Esophagus squamous epithelium (tissue), 5 donors: Measurements from ENCODE around the gene TRIM15. TPM values are rescaled to one million over a fixed set of nuclear protein-coding genes. Genes with fewer than 3 reads are reported as not detected.

ENCODE experiments used
- DNase-seq: peaks from one replicate; lab custom pipeline; 2025; lab: John Stamatoyannopoulos, UW
- H3K27ac ChIP-seq, 4 donors: fragments of 200-600 bp; sonication (generic); one replicate each; pipeline ENCODE4 v1.5.1; 2016 to 2019; ENCODE audit warnings: mild to moderate bottlenecking in 1 of 4
- H3K27me3 ChIP-seq, 4 donors: fragments of 200-600 bp; sonication (generic); 1 replicate in 3 of 4; 2 replicates in 1 of 4; pipeline versions ENCODE4 v1.5.1 to v1.6.0; 2017 to 2021; ENCODE audit warnings: antibody characterized with exemption in 1 of 4
- H3K36me3 ChIP-seq, 3 donors: fragments of 200-600 bp; sonication (generic); one replicate each; pipeline ENCODE4 v1.5.1; 2016 to 2019
- H3K4me1 ChIP-seq, 3 donors: fragments of 200-600 bp; sonication (generic); one replicate each; pipeline ENCODE4 v1.5.1; 2017 to 2019
- H3K4me3 ChIP-seq, 4 donors: fragments of 200-600 bp; sonication (generic); 1 replicate in 3 of 4; 2 replicates in 1 of 4; pipeline ENCODE4 v1.5.1; 2016 to 2019; ENCODE audit warnings: mild to moderate bottlenecking in 2 of 4, moderate library complexity in 1 of 4
- H3K9me3 ChIP-seq, 3 donors: fragments of 200-600 bp; sonication (generic); one replicate each; pipeline ENCODE4 v1.5.1; 2016 to 2019
- POLR2A ChIP-seq, 4 donors: fragments of 450-650 bp; IDR thresholded peaks; one replicate each; pipeline ENCODE4 v1.6.1; 2017; ENCODE audit warnings: antibody characterized with exemption in 4 of 4, mild to moderate bottlenecking in 4 of 4, moderate library complexity in 3 of 4
- WGBS, 2 donors: methylation state at CpG; one replicate each; pipeline ENCODE4 v1.1.5; 2018; 5-methylcytosine and 5-hydroxymethylcytosine counted together
- intact Hi-C: fragments of 100-400 bp; cut with DNase I; formaldehyde crosslinking; loops from one replicate; pipeline ENCODE4 v1.15.0; 2022
- total RNA-seq, 4 donors: library from RNA; depleted of rRNA; stranded (reverse); fragments of >200 nt; gene quantifications; one replicate each; pipeline ENCODE4 v1.1.0, GENCODE V29; 2016
- TF ChIP-seq, protein P1 (sequence below), 6 experiments: fragments of 450-650 bp in 4 of 6; fragments of 200-600 bp in 2 of 6; sonication (generic) in 2 of 6; IDR thresholded peaks; one replicate each; pipeline ENCODE4 v1.5.1; 2016 to 2019; ENCODE audit warnings: antibody characterized with exemption in 6 of 6, mild to moderate bottlenecking in 4 of 6, moderate library complexity in 4 of 6
- donor health status: DM: yes; HTN: yes; CAD: no.

TRIM15 gene
- total RNA-seq, 4 donors from 2014 or later, result not detected

DNA sequence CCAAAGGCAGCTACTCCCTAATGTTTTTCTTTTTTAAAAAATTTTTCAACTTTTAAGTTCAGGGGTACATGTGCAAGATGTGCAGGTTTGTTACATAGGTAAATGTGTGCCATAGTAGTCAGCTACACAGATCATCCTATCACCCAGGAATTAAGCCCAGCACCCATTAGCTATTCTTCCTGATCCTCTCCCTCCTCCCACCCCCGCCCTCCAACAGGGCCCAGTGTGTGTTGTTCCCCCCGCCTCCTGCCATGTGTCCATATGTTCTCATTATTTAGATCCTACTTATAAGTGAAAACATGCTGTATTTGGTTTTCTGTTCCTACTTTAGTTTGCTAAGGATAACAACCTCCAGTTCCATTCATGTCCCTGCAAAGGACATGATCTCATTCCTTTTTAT lies 12.4 kb downstream of the TRIM15 start:
- DNase-seq, result no peak
- H3K27me3 ChIP-seq, result peaks cover 0 to 91% (median 19%) of the 10 kb centered on the region in 4 donors

DNA sequence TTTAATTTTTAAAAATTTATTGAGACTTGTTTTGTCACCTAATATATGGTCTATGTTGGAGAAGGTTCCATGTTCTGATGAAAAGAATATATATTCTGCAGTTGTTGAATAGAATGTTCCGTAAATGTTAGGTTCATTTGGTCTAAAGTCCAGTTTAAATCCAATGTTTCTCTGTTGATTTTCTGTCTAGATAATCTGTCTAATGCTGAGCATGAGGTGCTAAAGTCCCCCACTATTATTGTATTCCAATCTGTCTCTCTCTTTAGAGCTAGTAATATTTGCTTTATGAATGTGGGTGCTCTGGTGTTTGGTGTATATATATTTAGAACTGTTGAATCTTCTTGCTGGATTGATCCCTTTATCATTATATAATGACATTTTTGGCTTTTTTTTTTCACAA lies 15.5 kb downstream of the TRIM15 start:
- no peak overlapping the region for H3K4me3 ChIP-seq
- H3K9me3 ChIP-seq, result peaks cover 0 to 10% (median 7%) of the 10 kb centered on the region in 3 donors
- no peaks in the 10 kb centered on the region for H3K36me3 ChIP-seq
- H3K27me3 ChIP-seq, result peaks cover 0 to 60% (median 7%) of the 10 kb centered on the region in 4 donors
- no peak for DNase-seq
- H3K27ac ChIP-seq, result no peak overlapping the region
- TF ChIP-seq, protein P1, sequence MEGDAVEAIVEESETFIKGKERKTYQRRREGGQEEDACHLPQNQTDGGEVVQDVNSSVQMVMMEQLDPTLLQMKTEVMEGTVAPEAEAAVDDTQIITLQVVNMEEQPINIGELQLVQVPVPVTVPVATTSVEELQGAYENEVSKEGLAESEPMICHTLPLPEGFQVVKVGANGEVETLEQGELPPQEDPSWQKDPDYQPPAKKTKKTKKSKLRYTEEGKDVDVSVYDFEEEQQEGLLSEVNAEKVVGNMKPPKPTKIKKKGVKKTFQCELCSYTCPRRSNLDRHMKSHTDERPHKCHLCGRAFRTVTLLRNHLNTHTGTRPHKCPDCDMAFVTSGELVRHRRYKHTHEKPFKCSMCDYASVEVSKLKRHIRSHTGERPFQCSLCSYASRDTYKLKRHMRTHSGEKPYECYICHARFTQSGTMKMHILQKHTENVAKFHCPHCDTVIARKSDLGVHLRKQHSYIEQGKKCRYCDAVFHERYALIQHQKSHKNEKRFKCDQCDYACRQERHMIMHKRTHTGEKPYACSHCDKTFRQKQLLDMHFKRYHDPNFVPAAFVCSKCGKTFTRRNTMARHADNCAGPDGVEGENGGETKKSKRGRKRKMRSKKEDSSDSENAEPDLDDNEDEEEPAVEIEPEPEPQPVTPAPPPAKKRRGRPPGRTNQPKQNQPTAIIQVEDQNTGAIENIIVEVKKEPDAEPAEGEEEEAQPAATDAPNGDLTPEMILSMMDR (IDR thresholded peaks at IDR 0.05), result no peak
- TF ChIP-seq POLR2A (IDR thresholded peaks at IDR 0.05), result no peak
- H3K4me1 ChIP-seq, result no peaks in the 10 kb centered on the region
- intact Hi-C loops, result no loop called here
- 44 to 93% methylated on average over 1 of the region's 1 CpG for WGBS, 2 donors

More for the DNA sequence above, 12.4 kb downstream of the TRIM15 start:
- no peak overlapping the region for H3K27ac ChIP-seq
- TF ChIP-seq, protein P1 (IDR thresholded peaks at IDR 0.05), result no peak
- no peak for TF ChIP-seq POLR2A (IDR thresholded peaks at IDR 0.05)
- peaks cover 8 to 10% (median 8%) of the 10 kb centered on the region in 3 donors for H3K4me1 ChIP-seq
- 59 to 64% methylated on average over 2 of the region's 2 CpGs for WGBS, 2 donors
- peaks cover 0 to 10% (median 7%) of the 10 kb centered on the region in 3 donors for H3K9me3 ChIP-seq
- intact Hi-C loops, result no loop called here
- no peak overlapping the region for H3K4me3 ChIP-seq
- H3K36me3 ChIP-seq, result no peaks in the 10 kb centered on the region

DNA sequence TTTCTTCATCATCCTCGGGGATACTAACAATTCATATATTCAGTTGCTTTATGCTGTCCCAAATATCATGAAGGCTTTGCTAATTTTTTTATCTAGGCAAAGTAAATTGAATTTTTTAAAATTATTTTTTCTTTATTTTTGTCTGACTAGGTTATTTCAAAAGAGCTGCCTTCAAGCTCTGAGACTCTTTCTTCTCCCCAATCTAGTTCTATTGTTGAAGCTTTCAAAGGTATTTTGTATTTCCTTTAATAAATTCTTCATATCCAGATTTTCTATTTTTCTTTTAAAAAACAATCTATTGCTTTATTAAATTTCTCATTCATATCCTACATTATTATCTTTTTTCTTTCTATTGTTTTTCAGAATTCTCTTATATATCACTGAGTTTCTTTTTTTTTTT lies 16.8 kb downstream of the TRIM15 start:
- no peak for TF ChIP-seq POLR2A (IDR thresholded peaks at IDR 0.05)
- TF ChIP-seq, protein P1 (IDR thresholded peaks at IDR 0.05), result no peak
- H3K36me3 ChIP-seq, result peaks cover 0 to 8% (median 2%) of the 10 kb centered on the region in 3 donors
- H3K4me1 ChIP-seq, result no peaks in the 10 kb centered on the region
- peaks cover 0 to 48% (median 7%) of the 10 kb centered on the region in 4 donors for H3K27me3 ChIP-seq
- H3K9me3 ChIP-seq, result peaks cover 0 to 10% (median 7%) of the 10 kb centered on the region in 3 donors
- DNase-seq, result no peak
- 81 to 89% methylated on average over 1 of the region's 1 CpG for WGBS, 2 donors
- H3K4me3 ChIP-seq, result no peak overlapping the region
- intact Hi-C loops, result no loop called here
- H3K27ac ChIP-seq, result no peak overlapping the region

DNA sequence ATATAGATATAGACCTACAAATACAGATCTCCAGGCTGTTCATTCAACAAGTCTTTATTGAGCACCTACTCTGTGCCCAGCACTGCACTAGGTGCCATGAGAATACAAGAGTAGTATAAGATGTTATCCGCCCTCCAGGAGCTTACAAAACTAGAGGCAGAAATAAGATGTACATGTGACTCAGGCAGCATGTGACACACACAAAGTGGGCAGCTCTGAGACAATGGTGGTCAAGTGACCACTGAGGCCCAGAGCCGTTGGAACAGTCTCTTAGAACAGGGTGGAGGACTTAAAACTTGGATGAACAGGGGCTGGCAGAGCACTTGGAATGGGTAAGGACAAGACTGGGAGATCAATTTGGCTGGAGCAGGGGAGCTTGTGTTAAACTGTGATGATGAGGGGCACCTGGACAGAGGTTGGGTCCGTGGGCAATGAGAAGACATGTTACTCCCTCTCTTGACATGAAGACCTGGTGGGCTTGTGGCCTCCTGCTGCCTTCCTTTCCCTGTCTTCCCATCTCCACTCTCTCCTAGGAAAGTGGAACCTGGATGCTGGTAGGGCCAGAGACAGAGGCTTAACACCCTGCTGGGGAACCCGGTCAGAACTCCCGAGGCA lies 21.2 kb downstream of the TRIM15 start:
- H3K4me3 ChIP-seq, result no peak overlapping the region
- no peaks in the 10 kb centered on the region for H3K4me1 ChIP-seq
- no peak overlapping the region for H3K27ac ChIP-seq
- WGBS, 2 donors, result 80 to 83% methylated on average over 4 of the region's 5 CpGs
- peaks cover 0 to 5% (median 0%) of the 10 kb centered on the region in 4 donors for H3K27me3 ChIP-seq
- no peak for DNase-seq
- H3K9me3 ChIP-seq, result peaks cover 0 to 8% (median 6%) of the 10 kb centered on the region in 3 donors
- TF ChIP-seq POLR2A (IDR thresholded peaks at IDR 0.05), result no peak
- TF ChIP-seq, protein P1 (IDR thresholded peaks at IDR 0.05), result no peak
- H3K36me3 ChIP-seq, result peaks cover 24 to 49% (median 29%) of the 10 kb centered on the region in 3 donors
- intact Hi-C loops, result no loop called here

DNA sequence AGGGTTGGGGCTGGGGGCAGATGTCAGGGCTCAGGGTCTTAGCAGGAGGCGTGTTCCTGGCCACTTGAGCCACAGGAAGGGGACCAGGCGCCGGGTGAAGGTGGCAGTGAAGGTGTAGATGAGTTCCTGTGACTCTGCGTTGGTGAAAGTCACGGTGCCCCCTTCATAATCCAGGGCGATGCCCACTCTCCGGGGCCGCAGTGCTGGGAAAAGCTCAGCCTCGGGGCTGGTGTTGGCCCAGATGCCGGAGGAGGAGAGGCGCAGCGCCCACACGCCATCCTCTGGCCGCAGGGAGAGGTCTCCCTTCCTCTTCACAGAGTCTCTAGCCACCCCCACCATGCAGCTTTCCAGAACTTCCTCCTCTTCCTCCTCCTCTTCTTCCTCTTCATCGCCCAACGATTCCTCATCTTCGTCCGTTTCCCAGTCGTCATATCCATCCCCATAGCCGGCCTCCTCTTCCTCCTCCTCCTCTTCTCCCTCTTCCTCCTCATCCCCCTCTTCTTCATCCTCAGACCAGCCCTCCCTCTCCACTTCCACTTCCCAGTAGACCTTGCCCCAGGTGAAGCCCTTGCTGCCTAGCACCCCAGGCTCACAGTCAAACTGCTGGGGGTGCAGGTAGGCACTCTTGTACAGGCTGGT lies 22.6 kb downstream of the TRIM15 start:
- Histone ChIP-seq H3K9me3 (no peaks in the 10 kb centered on the region), H3K4me1 (no peaks in the 10 kb centered on the region), H3K4me3 (no peak overlapping the region), H3K36me3 (peaks cover 34 to 64% (median 36%) of the 10 kb centered on the region in 3 donors), H3K27me3 (no peaks in the 10 kb centered on the region), H3K27ac (no peak overlapping the region)
- DNase-seq, result no peak
- 88 to 96% methylated on average over 19 to 20 of the region's 20 CpGs for WGBS, 2 donors
- TF ChIP-seq, protein P1 (IDR thresholded peaks at IDR 0.05), result no peak
- no peak for TF ChIP-seq POLR2A (IDR thresholded peaks at IDR 0.05)
- intact Hi-C loops, result no loop called here
